NCI-H1417 treated with DMSO at 0.1 percent for 48 hours (cell line): ENCODE results near the gene ADGRE2.

Source experiments
- DNase-seq: peaks from one replicate; lab custom pipeline; 2025; lab: John Stamatoyannopoulos, UW

The ADGRE2 gene

GRCh38 chr19:14733574-14733973, 44.8 kb downstream of the ADGRE2 start:
- no peak for DNase-seq

- no peak for DNase-seq
Measured at GRCh38 chr19:14732510-14732909, 45.9 kb downstream of the ADGRE2 start.

GRCh38 chr19:14731200-14731599, 47.2 kb downstream of the ADGRE2 start:
- no peak for DNase-seq

- DNase-seq, result no peak
Measured at GRCh38 chr19:14728595-14728994, 49.8 kb downstream of the ADGRE2 start.

- DNase-seq, result no peak
Measured at GRCh38 chr19:14722127-14722526, 56.2 kb downstream of the ADGRE2 start.

- DNase-seq, result no peak
Measured at GRCh38 chr19:14719162-14719561, 59.2 kb downstream of the ADGRE2 start.

GRCh38 chr19:14718522-14719116, 59.7 kb downstream of the ADGRE2 start:
- DNase-seq, result no peak

- DNase-seq, result no peak
Measured at GRCh38 chr19:14715841-14716240, 62.5 kb downstream of the ADGRE2 start.

GRCh38 chr19:14704450-14704849, 73.9 kb downstream of the ADGRE2 start:
- no peak for DNase-seq

GRCh38 chr19:14703833-14704232, 74.5 kb downstream of the ADGRE2 start:
- DNase-seq, result no peak

GRCh38 chr19:14700711-14701375, 77.5 kb downstream of the ADGRE2 start:
- no peak for DNase-seq

GRCh38 chr19:14699641-14700040, 78.7 kb downstream of the ADGRE2 start:
- DNase-seq, result no peak

- no peak for DNase-seq
Measured at GRCh38 chr19:14695471-14695870, 82.9 kb downstream of the ADGRE2 start.

GRCh38 chr19:14694641-14695266, 83.6 kb downstream of the ADGRE2 start:
- no peak for DNase-seq

GRCh38 chr19:14689598-14690503, 88.5 kb downstream of the ADGRE2 start, which contains the start of gene ZNF333:
Gene ZNF333 (plus strand): TSS chr19:14690048. CDS start chr19:14693492, 3,444 bp downstream.
- DNase-seq, result peak; percentile 74

GRCh38 chr19:14686411-14686810, 91.9 kb downstream of the ADGRE2 start:
- DNase-seq, result no peak

GRCh38 chr19:14683439-14683838, 94.9 kb downstream of the ADGRE2 start:
- no peak for DNase-seq
